ENCODE results near the gene CTSZ.

- TF ChIP-seq CTCF (IDR thresholded peaks at IDR 0.05) (no peak), POLR2AphosphoS5 (IDR thresholded peaks at IDR 0.05) (no peak), POLR2A (IDR thresholded peaks at IDR 0.05) (no peak)
Measured at GRCh38 chr20:59015411-59015810, 8.4 kb upstream of the CTSZ start.
